Measurements from ENCODE around the gene SNX33.

Gene SNX33

GRCh38 chr15:75641603-75642002 is 6.1 kb upstream of the SNX33 start:
- no peak for DNase-seq (ENCODE audit: low read depth in 2 of 2)

- no peak for DNase-seq (ENCODE audit: low read depth in 2 of 2)
Measured at GRCh38 chr15:75644376-75644775, 3.3 kb upstream of the SNX33 start.

GRCh38 chr15:75646112-75646943 is 1.4 kb upstream of the SNX33 start:
- no peak for DNase-seq (ENCODE audit: low read depth in 2 of 2)

- DNase-seq (ENCODE audit: low read depth in 2 of 2): no peak
Measured at GRCh38 chr15:75646944-75647364, 758 bp upstream of the SNX33 start.

GRCh38 chr15:75648156-75649000 is 666 bp downstream of the SNX33 start:
- no peak for DNase-seq (ENCODE audit: low read depth in 2 of 2)

GRCh38 chr15:75649045-75649761 is 1.5 kb downstream of the SNX33 start:
- no peak for DNase-seq (ENCODE audit: low read depth in 2 of 2)

- no peak for DNase-seq (ENCODE audit: low read depth in 2 of 2)
Measured at GRCh38 chr15:75649848-75650247, 2.1 kb downstream of the SNX33 start.

GRCh38 chr15:75650908-75651809 is 3.4 kb downstream of the SNX33 start:
- no peak for DNase-seq (ENCODE audit: low read depth in 2 of 2)

GRCh38 chr15:75651810-75652543 is 4.3 kb downstream of the SNX33 start:
- no peak for DNase-seq (ENCODE audit: low read depth in 2 of 2)

- DNase-seq (ENCODE audit: low read depth in 2 of 2): no peak
Measured at GRCh38 chr15:75653347-75653913, 5.7 kb downstream of the SNX33 start.

- DNase-seq (ENCODE audit: low read depth in 2 of 2): no peak
Measured at GRCh38 chr15:75654201-75654907, 6.6 kb downstream of the SNX33 start.

GRCh38 chr15:75655931-75656330 is 8.2 kb downstream of the SNX33 start:
- DNase-seq (ENCODE audit: low read depth in 2 of 2): no peak

- no peak for DNase-seq (ENCODE audit: low read depth in 2 of 2)
Measured at GRCh38 chr15:75656331-75656730, 8.6 kb downstream of the SNX33 start.

GRCh38 chr15:75656813-75657212 is 9.1 kb downstream of the SNX33 start:
- no peak for DNase-seq (ENCODE audit: low read depth in 2 of 2)

- no peak for DNase-seq (ENCODE audit: low read depth in 2 of 2)
Measured at GRCh38 chr15:75659141-75659771, 11.5 kb downstream of the SNX33 start.

- no peak for DNase-seq (ENCODE audit: low read depth in 2 of 2)
Measured at GRCh38 chr15:75659928-75660645, 12.4 kb downstream of the SNX33 start.

- no peak for DNase-seq (ENCODE audit: low read depth in 2 of 2)
Measured at GRCh38 chr15:75661100-75661755, 13.5 kb downstream of the SNX33 start.

- no peak for DNase-seq (ENCODE audit: low read depth in 2 of 2)
Measured at GRCh38 chr15:75661756-75662140, 14.0 kb downstream of the SNX33 start.
